MM.1S (cell line): ENCODE data around the gene MALSU1.

Experiments used
- DNase-seq: peaks from one replicate; pipeline ENCODE4 v3.0.0-alpha.2; 2015
- H2AFZ ChIP-seq: fragments of 300-600 bp; sonication (generic); 2 replicates; pipeline ENCODE4 v1.6.0; 2016; ENCODE audit warnings: antibody characterized with exemption, low read length
- H3F3A ChIP-seq: fragments of 300-600 bp; sonication (generic); 2 replicates; pipeline ENCODE4 v1.6.1; 2016; ENCODE audit warnings: mild to moderate bottlenecking, antibody characterized with exemption, low read length, moderate library complexity, mixed read lengths; ENCODE audit not compliant: insufficient read depth
- H3K27ac ChIP-seq: fragments of 300-600 bp; sonication (generic); 2 replicates; pipeline ENCODE4 v1.5.1; 2016; ENCODE audit warnings: mild to moderate bottlenecking, low read length
- H3K27me3 ChIP-seq: fragments of 300-600 bp; sonication (generic); replicated peaks from 2 replicates; pipeline ENCODE4 v1.6.0; 2016; ENCODE audit warnings: low read length; ENCODE audit not compliant: insufficient read depth
- H3K36me3 ChIP-seq: fragments of 300-600 bp; sonication (generic); replicated peaks from 2 replicates; pipeline ENCODE4 v1.6.1; 2016; ENCODE audit warnings: mild to moderate bottlenecking, low read length, mixed read lengths; ENCODE audit not compliant: insufficient read depth
- H3K4me1 ChIP-seq: fragments of 300-600 bp; sonication (generic); 2 replicates; pipeline ENCODE4 v1.6.1; 2016; ENCODE audit warnings: low read length, mixed read lengths
- H3K4me2 ChIP-seq: fragments of 300-600 bp; sonication (generic); 2 replicates; pipeline ENCODE4 v1.6.0; 2016; ENCODE audit warnings: low read depth, low read length
- H3K4me3 ChIP-seq: fragments of 300-600 bp; sonication (generic); 2 replicates; pipeline ENCODE4 v1.5.1; 2016; ENCODE audit warnings: low read length, mixed read lengths
- H3K79me2 ChIP-seq: fragments of 300-600 bp; sonication (generic); 2 replicates; pipeline ENCODE4 v1.6.1; 2016; ENCODE audit warnings: mixed run types, low read length, mixed read lengths
- H3K9ac ChIP-seq: fragments of 300-600 bp; sonication (generic); 2 replicates; pipeline ENCODE4 v1.6.1; 2016; ENCODE audit warnings: low read length, mixed read lengths
- H3K9me2 ChIP-seq: fragments of 300-600 bp; sonication (generic); replicated peaks from 2 replicates; pipeline ENCODE4 v1.6.1; 2016; ENCODE audit warnings: mild to moderate bottlenecking, low read length, mixed read lengths; ENCODE audit not compliant: insufficient read depth
- H3K9me3 ChIP-seq: fragments of 300-600 bp; sonication (generic); replicated peaks from 2 replicates; pipeline ENCODE4 v1.6.1; 2016; ENCODE audit warnings: mild to moderate bottlenecking, low read length, mixed read lengths; ENCODE audit not compliant: insufficient read depth
- H4K20me1 ChIP-seq: fragments of 300-600 bp; sonication (generic); 2 replicates; pipeline ENCODE4 v1.6.1; 2016; ENCODE audit warnings: mild to moderate bottlenecking, low read length, moderate library complexity, mixed read lengths; ENCODE audit not compliant: insufficient read depth
- CTCF ChIP-seq: fragments of 300-600 bp; sonication (generic); IDR thresholded peaks from 2 replicates; pipeline ENCODE4 v1.5.1; 2016; ENCODE audit warnings: antibody characterized with exemption, low read length, mixed read lengths
- EZH2 ChIP-seq: fragments of 300-600 bp; sonication (generic); optimal IDR thresholded peaks from 2 replicates; pipeline ENCODE3; 2017; ENCODE audit warnings: low read depth, mild to moderate bottlenecking, antibody characterized with exemption, low read length, mixed read lengths
- EZH2phosphoT487 ChIP-seq: fragments of 300-600 bp; sonication (generic); IDR thresholded peaks from 2 replicates; pipeline ENCODE4 v1.6.1; 2018; ENCODE audit warnings: antibody characterized with exemption, low read length

MALSU1 gene

GRCh38 chr7:23347682-23348180, 48.6 kb downstream of the MALSU1 start:
- Histone ChIP-seq H3K9ac (no peak overlapping the region), H3F3A (no peaks in the 10 kb centered on the region), H3K4me2 (no peak overlapping the region), H3K27me3 (no peaks in the 10 kb centered on the region), H3K4me1 (peaks cover 8% of the 10 kb centered on the region), H3K9me2 (no peaks in the 10 kb centered on the region), H3K36me3 (no peaks in the 10 kb centered on the region), H3K79me2 (no peaks in the 10 kb centered on the region), H4K20me1 (no peaks in the 10 kb centered on the region), H3K9me3 (no peaks in the 10 kb centered on the region), H2AFZ (no peak overlapping the region), H3K27ac (no peak overlapping the region), H3K4me3 (no peak overlapping the region)
- no peak for TF ChIP-seq EZH2phosphoT487
- TF ChIP-seq CTCF, result no peak
- TF ChIP-seq EZH2, result no peak
- DNase-seq, result no peak

- TF ChIP-seq CTCF (no peak), EZH2phosphoT487 (no peak), EZH2 (no peak)
- no peak overlapping the region for H3K4me2 ChIP-seq
- H3K9ac ChIP-seq, result no peak overlapping the region
- H4K20me1 ChIP-seq, result no peaks in the 10 kb centered on the region
- H3K9me3 ChIP-seq, result no peaks in the 10 kb centered on the region
- H3K27ac ChIP-seq, result no peak overlapping the region
- H3K36me3 ChIP-seq, result no peaks in the 10 kb centered on the region
- no peaks in the 10 kb centered on the region for H3K9me2 ChIP-seq
- H3F3A ChIP-seq, result no peaks in the 10 kb centered on the region
- no peak overlapping the region for H3K4me3 ChIP-seq
- H2AFZ ChIP-seq, result no peak overlapping the region
- peaks cover 18% of the 10 kb centered on the region for H3K4me1 ChIP-seq
- H3K27me3 ChIP-seq, result no peaks in the 10 kb centered on the region
- no peaks in the 10 kb centered on the region for H3K79me2 ChIP-seq
- DNase-seq, result no peak
These were observed 50.5 kb downstream of the MALSU1 start for GRCh38 chr7:23349484-23350157.

GRCh38 chr7:23350466-23350865, 51.3 kb downstream of the MALSU1 start:
- TF ChIP-seq EZH2phosphoT487 (no peak), EZH2 (no peak), CTCF (no peak)
- no peak for DNase-seq
- Histone ChIP-seq H2AFZ (no peak overlapping the region), H4K20me1 (no peaks in the 10 kb centered on the region), H3F3A (no peaks in the 10 kb centered on the region), H3K27ac (no peak overlapping the region), H3K4me3 (no peak overlapping the region), H3K79me2 (no peaks in the 10 kb centered on the region), H3K9me3 (no peaks in the 10 kb centered on the region), H3K36me3 (no peaks in the 10 kb centered on the region), H3K27me3 (no peaks in the 10 kb centered on the region), H3K4me1 (peaks cover 18% of the 10 kb centered on the region), H3K9ac (no peak overlapping the region), H3K9me2 (no peaks in the 10 kb centered on the region), H3K4me2 (no peak overlapping the region)
